AG04449 (cell line): ENCODE data around the gene RPGR.

ENCODE experiments used
- CTCF ChIA-PET: fragments of 350-600 bp; formaldehyde crosslinking; extraction: SDS; loops from one replicate; lab custom pipeline; 2021; ENCODE audit warnings: antibody characterized with exemption; lab: Yijun Ruan, JAX
- POLR2A ChIA-PET: fragments of 400-600, 350-600 bp; formaldehyde crosslinking; extraction: SDS; loops from one replicate; lab custom pipeline; 2020; ENCODE audit warnings: antibody characterized with exemption, inconsistent platforms; lab: Yijun Ruan, JAX
- DNase-seq: peaks from one replicate; pipeline ENCODE4 v3.0.0-alpha.2; 2010; ENCODE audit warnings: low read depth, low spot score
- H3K4me3 ChIP-seq: 2 replicates; pipeline ENCODE4 v1.5.1; 2011; ENCODE audit warnings: low read depth, mild to moderate bottlenecking, control low read depth, low read length
- CTCF ChIP-seq: IDR thresholded peaks from one replicate; pipeline ENCODE4 v1.5.1; 2011; ENCODE audit warnings: mild to moderate bottlenecking, moderate library complexity, low read length, control low read depth, inconsistent platforms; ENCODE audit not compliant: insufficient read depth; ENCODE audit errors: missing control alignments

RPGR gene

DNA sequence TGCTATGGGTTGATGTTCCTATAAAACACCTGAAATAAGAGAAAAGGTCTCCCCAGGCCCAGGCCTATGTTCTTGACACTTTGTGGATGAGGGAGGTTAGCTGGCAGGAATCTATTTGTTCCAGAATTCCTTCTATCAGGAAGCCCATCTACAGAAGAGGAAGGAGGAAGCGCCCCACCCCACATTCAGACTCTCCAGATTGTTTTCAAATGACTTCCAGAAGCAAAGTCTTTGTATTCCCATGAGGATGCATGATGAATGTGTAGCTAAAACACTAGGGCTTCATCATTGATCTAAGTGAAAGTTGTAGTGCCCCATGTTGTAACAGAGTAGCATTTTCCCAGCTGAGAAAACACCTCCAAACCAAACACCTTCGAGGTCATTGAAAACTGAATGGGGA is 41.5 kb upstream of the RPGR start:
- H3K4me3 ChIP-seq = no peak overlapping the region
- TF ChIP-seq CTCF = no peak
- no peak for DNase-seq
- CTCF ChIA-PET = no interaction called here
- POLR2A ChIA-PET = no interaction called here

DNA sequence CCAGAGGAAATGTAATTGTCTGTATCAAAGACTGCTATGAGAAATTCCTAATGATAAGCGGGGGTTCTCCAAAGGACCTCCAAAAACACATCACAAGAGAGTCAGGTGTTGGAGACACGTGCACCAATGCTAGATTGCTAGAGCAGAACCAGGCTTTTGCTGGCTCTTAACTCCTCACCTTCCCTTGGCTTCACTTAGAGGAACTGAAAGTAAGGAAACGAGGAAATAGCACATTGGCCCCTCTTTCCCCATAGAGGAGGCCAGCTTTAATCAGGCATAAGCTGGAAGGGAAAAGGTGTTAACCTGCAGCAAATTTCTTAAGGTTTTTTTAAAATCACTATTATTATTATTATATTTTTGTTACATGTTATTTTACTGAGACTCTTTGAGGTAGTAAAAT is 38.6 kb upstream of the RPGR start:
- no peak for TF ChIP-seq CTCF
- H3K4me3 ChIP-seq = no peak overlapping the region
- POLR2A ChIA-PET = no interaction called here
- no peak for DNase-seq
- CTCF ChIA-PET = no interaction called here

- no peak overlapping the region for H3K4me3 ChIP-seq
- no peak for TF ChIP-seq CTCF
- ChIA-PET CTCF (no interaction called here), POLR2A (no interaction called here)
- DNase-seq = no peak
These were observed 35.7 kb upstream of the RPGR start for GRCh38 chrX:38363046-38363445.

GRCh38 chrX:38357747-38358673 is 30.7 kb upstream of the RPGR start:
- TF ChIP-seq CTCF = no peak
- CTCF ChIA-PET = interaction anchor here (0.7 kb wide), 1 partner anchor 10 kb away, joined by 3 read pairs; no protein-coding TSS in a partner anchor
- POLR2A ChIA-PET = no interaction called here
- DNase-seq = no peak
- H3K4me3 ChIP-seq = no peak overlapping the region

GRCh38 chrX:38356401-38356800 is 29.1 kb upstream of the RPGR start:
- POLR2A ChIA-PET = no interaction called here
- no peak for TF ChIP-seq CTCF
- CTCF ChIA-PET = no interaction called here
- no peak for DNase-seq
- no peak overlapping the region for H3K4me3 ChIP-seq

DNA sequence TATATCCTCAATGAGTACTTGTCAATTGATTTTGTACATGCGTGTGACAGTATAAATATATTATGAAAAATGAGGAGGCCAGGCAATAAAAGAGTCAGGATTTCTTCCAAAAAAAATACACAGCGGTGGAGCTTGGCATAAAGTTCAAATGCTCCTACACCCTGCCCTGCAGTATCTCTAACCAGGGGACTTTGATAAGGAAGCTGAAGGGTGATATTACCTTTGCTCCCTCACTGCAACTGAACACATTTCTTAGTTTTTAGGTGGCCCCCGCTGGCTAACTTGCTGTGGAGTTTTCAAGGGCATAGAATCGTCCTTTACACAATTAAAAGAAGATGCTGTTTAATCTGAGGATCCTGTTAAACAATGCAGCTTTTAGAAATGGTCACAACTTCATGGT is 25.1 kb upstream of the RPGR start, which contains the start of gene OTC:
Gene OTC, plus strand, starts transcription at position 243 of the 400 bp plus-strand sequence. Its CDS starts 93 bp downstream, at position 336.
- ChIA-PET CTCF (no interaction called here), POLR2A (no interaction called here)
- DNase-seq = no peak
- no peak within 1 kb of the TSS for H3K4me3 ChIP-seq
- TF ChIP-seq CTCF = no peak
